HCT116 (cell line): ENCODE measurements around the gene NCAPH2.

ENCODE experiments used
- ATF3 ChIP-seq: IDR thresholded peaks from 2 replicates; pipeline ENCODE4 v1.6.1; 2012
- CTCF ChIP-seq, 3 experiments: fragments of 200-600 bp in 1 of 3; sonication (generic) in 1 of 3; IDR thresholded peaks in 2 of 3; conservative IDR thresholded peaks in 1 of 3; 2 replicates each; pipeline ENCODE4 v1.5.1; 2012 to 2017; ENCODE audit warnings: low read depth in 2 of 3, low read length in 2 of 3, antibody characterized with exemption in 1 of 3, borderline replicate concordance in 1 of 3, control low read depth in 1 of 3, mild to moderate bottlenecking in 1 of 3, mixed read lengths in 1 of 3, mixed run types in 1 of 3, moderate library complexity in 1 of 3; ENCODE audit not compliant: insufficient read depth in 1 of 3
- EZH2 ChIP-seq: fragments of 200-600 bp; sonication (generic); IDR thresholded peaks from 2 replicates; pipeline ENCODE4 v1.6.1; 2017; ENCODE audit warnings: antibody characterized with exemption, mixed run types
- FOSL1 ChIP-seq: IDR thresholded peaks from 2 replicates; pipeline ENCODE4 v1.6.1; 2012; ENCODE audit warnings: low read depth
- JUND ChIP-seq: IDR thresholded peaks from 2 replicates; pipeline ENCODE4 v1.6.1; 2012
- MAX ChIP-seq: IDR thresholded peaks from 2 replicates; pipeline ENCODE4 v1.6.1; 2012
- POLR2A ChIP-seq: IDR thresholded peaks from 2 replicates; pipeline ENCODE4 v1.7.0; 2011; ENCODE audit warnings: borderline replicate concordance; ENCODE audit not compliant: insufficient read depth, insufficient read length; ENCODE audit errors: extremely low read depth
- POLR2AphosphoS5 ChIP-seq: IDR thresholded peaks from 2 replicates; pipeline ENCODE4 v1.6.1; 2011; ENCODE audit warnings: mild to moderate bottlenecking, low read depth, low read length, moderate library complexity
- RAD21 ChIP-seq: IDR thresholded peaks from 2 replicates; pipeline ENCODE4 v1.6.1; 2012; ENCODE audit warnings: low read depth, mild to moderate bottlenecking
- REST ChIP-seq: IDR thresholded peaks from 2 replicates; pipeline ENCODE4 v1.6.1; 2012; ENCODE audit warnings: low read depth
- SIN3A ChIP-seq: IDR thresholded peaks from 2 replicates; pipeline ENCODE4 v1.6.1; 2012; ENCODE audit warnings: low read depth
- SP1 ChIP-seq: IDR thresholded peaks from 2 replicates; pipeline ENCODE4 v1.6.1; 2012; ENCODE audit warnings: low read depth
- TCF7L2 ChIP-seq: IDR thresholded peaks from 2 replicates; pipeline ENCODE4 v1.7.0; 2011; ENCODE audit warnings: borderline replicate concordance, inconsistent platforms; ENCODE audit not compliant: insufficient read depth, insufficient read length; ENCODE audit errors: extremely low read depth
- ZNF274 ChIP-seq: fragments of 200-500 bp; sonication (Bioruptor generic); IDR thresholded peaks from 2 replicates; pipeline ENCODE4 v1.6.1; 2014; ENCODE audit warnings: mild to moderate bottlenecking, low read depth, low read length, inconsistent platforms

- TF ChIP-seq POLR2A, result no peak
- TF ChIP-seq CTCF (IDR thresholded peaks at IDR 0.05 in 2 of 3, conservative IDR thresholded peaks at IDR 0.05 in 1 of 3; ENCODE audit: borderline replicate concordance in 1 of 3, insufficient read depth in 1 of 3, low read depth in 2 of 3, low read length in 2 of 3), result no peak
- no peak for TF ChIP-seq SIN3A
- TF ChIP-seq TCF7L2, result no peak
- no peak for TF ChIP-seq POLR2AphosphoS5
- TF ChIP-seq ATF3, result no peak
- TF ChIP-seq REST, result no peak
- TF ChIP-seq FOSL1, result no peak
- no peak for TF ChIP-seq JUND
- no peak for TF ChIP-seq ZNF274
- TF ChIP-seq SP1, result no peak
- TF ChIP-seq RAD21, result no peak
- TF ChIP-seq EZH2, result no peak
- TF ChIP-seq MAX, result no peak
Observed at GRCh38 chr22:50502096-50502495, 5.9 kb upstream of the NCAPH2 start.
